HG02938 (cell line): Measurements from ENCODE around the gene GUCY1A2.
"Not testable (repeated sequence)": the region's sequence is repeated elsewhere in the genome, so short reads cannot be mapped to it uniquely, and the experiment has no call there.

ENCODE experiments used
- ATAC-seq: cut with Tn5 transposase; IDR thresholded peaks from one replicate; pipeline ENCODE4 v1.9.1; 2021; ENCODE audit warnings: mild to moderate bottlenecking, moderate library complexity; ENCODE audit not compliant: unreplicated experiment

Gene GUCY1A2

GRCh38 chr11:106848526-106848925 lies 169.8 kb downstream of the GUCY1A2 start:
- no peak for ATAC-seq

GRCh38 chr11:106842134-106842533 lies 176.1 kb downstream of the GUCY1A2 start:
- ATAC-seq = no peak

- ATAC-seq = no peak
Observed at GRCh38 chr11:106840947-106841346, 177.3 kb downstream of the GUCY1A2 start.

- ATAC-seq = no peak
Observed at GRCh38 chr11:106840146-106840545, 178.1 kb downstream of the GUCY1A2 start.

GRCh38 chr11:106834567-106834966 lies 183.7 kb downstream of the GUCY1A2 start:
- no peak for ATAC-seq

- no peak for ATAC-seq
Observed at GRCh38 chr11:106828976-106829375, 189.3 kb downstream of the GUCY1A2 start.

- no peak for ATAC-seq
Observed at GRCh38 chr11:106828576-106828975, 189.7 kb downstream of the GUCY1A2 start.

- no peak for ATAC-seq
Observed at GRCh38 chr11:106827687-106828086, 190.6 kb downstream of the GUCY1A2 start.

- not testable (repeated sequence) for ATAC-seq
Observed at GRCh38 chr11:106826558-106826957, 191.7 kb downstream of the GUCY1A2 start.

- no peak for ATAC-seq
Observed at GRCh38 chr11:106821826-106822225, 196.4 kb downstream of the GUCY1A2 start.

GRCh38 chr11:106821291-106821690 lies 197.0 kb downstream of the GUCY1A2 start:
- ATAC-seq = no peak

GRCh38 chr11:106818443-106818842 lies 199.8 kb downstream of the GUCY1A2 start:
- no peak for ATAC-seq

GRCh38 chr11:106815209-106815608 lies 203.1 kb downstream of the GUCY1A2 start:
- no peak for ATAC-seq

GRCh38 chr11:106813806-106814205 lies 204.5 kb downstream of the GUCY1A2 start:
- ATAC-seq = no peak

- no peak for ATAC-seq
Observed at GRCh38 chr11:106794058-106794457, 224.2 kb downstream of the GUCY1A2 start.

- no peak for ATAC-seq
Observed at GRCh38 chr11:106789406-106789805, 228.9 kb downstream of the GUCY1A2 start.

- no peak for ATAC-seq
Observed at GRCh38 chr11:106787454-106787853, 230.8 kb downstream of the GUCY1A2 start.

GRCh38 chr11:106785913-106786650 lies 232.2 kb downstream of the GUCY1A2 start:
- no peak for ATAC-seq

GRCh38 chr11:106777302-106777701 lies 241.0 kb downstream of the GUCY1A2 start:
- not testable (repeated sequence) for ATAC-seq

- ATAC-seq = no peak
Observed at GRCh38 chr11:106770489-106771085, 247.7 kb downstream of the GUCY1A2 start.

- ATAC-seq = no peak
Observed at GRCh38 chr11:106765469-106766258, 252.6 kb downstream of the GUCY1A2 start.

- ATAC-seq = no peak
Observed at GRCh38 chr11:106763501-106763900, 254.8 kb downstream of the GUCY1A2 start.
